ENCODE results near the gene CHIA. TPM values are rescaled to one million over a fixed set of nuclear protein-coding genes. Genes with fewer than 3 reads are reported as not detected.

The CHIA gene
- total RNA-seq, 3 donors from 2014 or later = not detected

DNA sequence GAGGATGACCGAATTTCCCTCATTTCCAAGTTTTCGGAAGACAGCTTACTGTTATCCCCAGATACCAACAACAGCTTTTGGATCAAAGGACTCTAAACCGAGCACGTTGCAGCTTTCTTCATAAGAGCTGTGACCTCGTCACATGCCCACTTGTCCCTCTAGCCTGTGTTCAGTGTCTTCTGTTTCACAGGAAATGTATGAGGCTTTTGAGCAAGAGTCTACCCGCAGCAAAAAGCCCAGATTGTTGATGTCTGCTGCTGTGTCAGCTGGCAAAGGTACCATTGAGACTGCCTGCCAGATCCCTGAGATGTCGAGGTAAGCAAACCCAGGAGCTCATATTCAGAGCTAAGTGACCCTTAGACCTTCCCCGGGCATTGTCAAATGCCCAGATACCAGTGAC lies 39.1 kb upstream of the CHIA start:
- Histone ChIP-seq H3K4me3 (no peak overlapping the region), H3K27me3 (no peaks in the 10 kb centered on the region), H3K4me1 (no peaks in the 10 kb centered on the region), H3K9me3 (no peaks in the 10 kb centered on the region), H3K36me3 (no peaks in the 10 kb centered on the region), H3K27ac (no peak overlapping the region)
- no peak for TF ChIP-seq POLR2AphosphoS5 (IDR thresholded peaks at IDR 0.05)
- TF ChIP-seq POLR2A (IDR thresholded peaks at IDR 0.05) = no peak
- TF ChIP-seq, protein P1, sequence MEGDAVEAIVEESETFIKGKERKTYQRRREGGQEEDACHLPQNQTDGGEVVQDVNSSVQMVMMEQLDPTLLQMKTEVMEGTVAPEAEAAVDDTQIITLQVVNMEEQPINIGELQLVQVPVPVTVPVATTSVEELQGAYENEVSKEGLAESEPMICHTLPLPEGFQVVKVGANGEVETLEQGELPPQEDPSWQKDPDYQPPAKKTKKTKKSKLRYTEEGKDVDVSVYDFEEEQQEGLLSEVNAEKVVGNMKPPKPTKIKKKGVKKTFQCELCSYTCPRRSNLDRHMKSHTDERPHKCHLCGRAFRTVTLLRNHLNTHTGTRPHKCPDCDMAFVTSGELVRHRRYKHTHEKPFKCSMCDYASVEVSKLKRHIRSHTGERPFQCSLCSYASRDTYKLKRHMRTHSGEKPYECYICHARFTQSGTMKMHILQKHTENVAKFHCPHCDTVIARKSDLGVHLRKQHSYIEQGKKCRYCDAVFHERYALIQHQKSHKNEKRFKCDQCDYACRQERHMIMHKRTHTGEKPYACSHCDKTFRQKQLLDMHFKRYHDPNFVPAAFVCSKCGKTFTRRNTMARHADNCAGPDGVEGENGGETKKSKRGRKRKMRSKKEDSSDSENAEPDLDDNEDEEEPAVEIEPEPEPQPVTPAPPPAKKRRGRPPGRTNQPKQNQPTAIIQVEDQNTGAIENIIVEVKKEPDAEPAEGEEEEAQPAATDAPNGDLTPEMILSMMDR (IDR thresholded peaks at IDR 0.05) = no peak
- DNase-seq (ENCODE audit: low spot score in 2 of 2) = no peak
- intact Hi-C loops (cut with DNase I; ENCODE audit: low total_unique reads) = no loop called here

DNA sequence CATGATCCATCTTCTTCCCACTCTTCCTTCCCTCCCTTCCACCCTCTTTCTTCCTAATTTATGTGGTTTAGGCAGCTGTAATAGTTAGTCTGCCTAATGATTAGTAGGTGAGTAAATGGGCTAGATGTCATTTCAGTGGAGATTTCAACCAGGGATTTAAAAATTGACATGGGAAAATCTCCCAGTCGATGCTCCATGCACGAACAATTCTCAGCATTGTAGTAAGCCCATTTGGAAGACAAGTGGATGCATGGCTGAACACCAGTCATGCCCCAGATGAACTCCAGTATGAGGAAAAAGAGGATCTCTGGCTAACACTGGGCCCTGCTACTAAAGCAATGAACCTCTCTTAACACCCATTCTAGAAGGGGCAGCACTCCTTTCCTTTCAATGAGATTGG lies 37.9 kb upstream of the CHIA start:
- no peak for DNase-seq (ENCODE audit: low spot score in 2 of 2)
- H3K27me3 ChIP-seq = no peaks in the 10 kb centered on the region
- H3K4me1 ChIP-seq = no peaks in the 10 kb centered on the region
- no peak overlapping the region for H3K27ac ChIP-seq
- no peak overlapping the region for H3K4me3 ChIP-seq
- no peaks in the 10 kb centered on the region for H3K36me3 ChIP-seq
- intact Hi-C loops (cut with DNase I; ENCODE audit: low total_unique reads) = no loop called here
- H3K9me3 ChIP-seq = no peaks in the 10 kb centered on the region
- TF ChIP-seq POLR2A (IDR thresholded peaks at IDR 0.05) = no peak
- TF ChIP-seq, protein P1 (IDR thresholded peaks at IDR 0.05) = no peak

DNA sequence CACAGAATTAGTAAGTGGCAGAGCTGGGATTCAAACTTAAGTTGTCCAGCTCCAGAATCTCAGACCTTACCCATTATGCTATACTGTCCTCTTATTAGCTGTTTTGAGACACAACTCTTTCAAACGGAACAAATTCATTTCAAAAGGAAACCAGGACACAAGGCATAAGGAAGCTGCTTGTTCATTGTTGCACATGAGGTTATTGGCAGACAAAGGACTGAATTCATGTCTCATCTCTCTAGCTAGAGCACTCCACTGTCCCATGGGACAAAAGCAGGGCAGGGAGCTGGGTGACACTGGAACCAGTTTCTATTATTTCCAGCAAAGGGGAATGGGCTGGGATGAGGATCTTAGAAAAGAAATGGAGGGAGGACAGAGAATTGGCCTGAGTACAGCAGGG lies 36.8 kb upstream of the CHIA start:
- H3K4me3 ChIP-seq = no peak overlapping the region

DNA sequence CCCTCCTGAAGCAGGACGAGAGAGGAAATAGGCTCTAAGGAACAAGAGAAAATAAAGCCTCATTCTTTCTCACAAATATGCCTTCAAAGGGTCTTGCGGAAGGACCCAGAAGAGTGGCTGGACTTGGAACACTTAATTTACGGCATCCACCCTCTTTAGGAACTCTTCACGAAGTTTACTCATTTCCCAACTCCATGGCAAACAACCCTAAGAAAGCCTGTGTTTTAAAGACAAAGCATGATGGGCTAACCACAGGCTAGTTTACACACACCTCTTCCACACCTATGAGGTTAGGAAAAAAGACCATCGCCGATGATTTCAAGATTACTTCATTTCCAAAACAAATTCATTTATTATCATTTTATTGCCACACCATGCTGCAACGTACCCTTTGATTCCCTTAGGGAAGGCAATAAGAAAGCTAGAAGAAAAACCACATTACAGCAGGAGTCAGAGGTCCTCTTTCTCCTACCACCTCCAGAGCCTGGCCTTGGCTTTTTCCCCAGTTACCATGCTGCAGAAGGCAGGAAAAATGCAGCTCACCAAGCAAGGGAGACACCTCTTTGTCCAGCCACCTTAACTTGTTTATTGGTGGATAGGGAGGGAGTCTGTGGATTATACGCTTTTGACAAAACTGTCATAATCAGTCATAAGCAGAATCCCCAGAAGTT lies 33.5 kb upstream of the CHIA start:
- intact Hi-C loops (cut with DNase I; ENCODE audit: low total_unique reads) = no loop called here
- no peaks in the 10 kb centered on the region for H3K36me3 ChIP-seq
- no peak for TF ChIP-seq POLR2A (IDR thresholded peaks at IDR 0.05)
- TF ChIP-seq, protein P1 (IDR thresholded peaks at IDR 0.05) = no peak
- TF ChIP-seq POLR2AphosphoS5 (IDR thresholded peaks at IDR 0.05) = no peak
- no peak for DNase-seq (ENCODE audit: low spot score in 2 of 2)
- no peaks in the 10 kb centered on the region for H3K9me3 ChIP-seq
- no peaks in the 10 kb centered on the region for H3K4me1 ChIP-seq
- H3K4me3 ChIP-seq = no peak overlapping the region
- H3K27ac ChIP-seq = no peak overlapping the region
- H3K27me3 ChIP-seq = no peaks in the 10 kb centered on the region

More for the DNA sequence above, 36.8 kb upstream of the CHIA start:
- peak overlapping the region; percentile 8 to 25 for H3K27ac ChIP-seq
- no peak for DNase-seq (ENCODE audit: low spot score in 2 of 2)
- no peak for TF ChIP-seq POLR2AphosphoS5 (IDR thresholded peaks at IDR 0.05)
- TF ChIP-seq, protein P1 (IDR thresholded peaks at IDR 0.05) = no peak
- no peak for TF ChIP-seq POLR2A (IDR thresholded peaks at IDR 0.05)
- no peaks in the 10 kb centered on the region for H3K36me3 ChIP-seq
- H3K4me1 ChIP-seq = no peaks in the 10 kb centered on the region
- intact Hi-C loops (cut with DNase I; ENCODE audit: low total_unique reads) = no loop called here
- no peaks in the 10 kb centered on the region for H3K9me3 ChIP-seq
- H3K27me3 ChIP-seq = no peaks in the 10 kb centered on the region

DNA sequence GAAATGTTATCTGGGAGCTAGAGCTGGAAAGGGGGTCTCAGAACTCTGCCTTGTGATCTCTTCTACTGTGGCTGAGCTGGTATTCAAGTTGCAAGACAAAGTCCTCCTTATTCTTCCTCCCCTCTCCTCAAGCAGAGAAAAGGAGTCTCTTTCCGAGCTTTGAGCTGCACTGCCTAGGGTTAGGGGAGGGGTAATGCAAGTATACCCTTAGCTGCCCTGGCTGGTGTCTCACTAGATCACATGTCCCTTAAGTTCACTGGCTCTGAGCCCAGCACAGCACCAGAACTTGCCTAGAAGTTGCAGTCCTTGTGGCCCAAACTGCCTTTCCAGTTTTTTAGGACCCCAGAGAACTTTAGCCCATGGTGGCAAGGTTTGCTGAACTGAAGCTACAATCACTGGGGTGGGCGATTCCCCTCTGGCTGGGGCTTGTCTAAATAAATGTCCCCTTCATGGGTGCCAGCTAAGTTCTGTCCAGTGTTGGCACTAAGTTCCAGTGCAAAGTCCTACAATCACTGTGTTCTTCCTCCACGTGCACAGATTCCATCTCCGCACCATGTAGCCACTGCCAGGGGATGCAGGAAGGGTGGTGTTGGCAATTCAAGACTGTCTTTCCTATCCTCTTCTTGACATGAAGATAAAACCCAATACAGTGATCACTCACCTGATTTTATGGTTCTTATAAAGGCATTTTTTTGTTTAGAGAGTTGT lies 22.7 kb upstream of the CHIA start:
- Histone ChIP-seq H3K36me3 (no peaks in the 10 kb centered on the region), H3K4me1 (no peaks in the 10 kb centered on the region), H3K27ac (no peak overlapping the region), H3K9me3 (no peaks in the 10 kb centered on the region), H3K27me3 (peaks cover 0 to 16% of the 10 kb centered on the region in 2 donors), H3K4me3 (no peak overlapping the region)
- no peak for DNase-seq (ENCODE audit: low spot score in 2 of 2)
- TF ChIP-seq POLR2AphosphoS5 (IDR thresholded peaks at IDR 0.05) = no peak
- intact Hi-C loops (cut with DNase I; ENCODE audit: low total_unique reads) = no loop called here
